NCI-H69 (cell line): ENCODE results near the gene FGD1.
"Not testable (repeated sequence)": the region's sequence is repeated elsewhere in the genome, so short reads cannot be mapped to it uniquely, and the experiment has no call there.

Experiments used
- DNase-seq: peaks from one replicate; lab custom pipeline; 2025; lab: John Stamatoyannopoulos, UW

The FGD1 gene

GRCh38 chrX:54495814-54496516 is at the start of gene FGD1:
Gene FGD1 (minus strand): TSS chrX:54496234. CDS start chrX:54495432, 802 bp downstream.
- peak; percentile 75 for DNase-seq

DNA sequence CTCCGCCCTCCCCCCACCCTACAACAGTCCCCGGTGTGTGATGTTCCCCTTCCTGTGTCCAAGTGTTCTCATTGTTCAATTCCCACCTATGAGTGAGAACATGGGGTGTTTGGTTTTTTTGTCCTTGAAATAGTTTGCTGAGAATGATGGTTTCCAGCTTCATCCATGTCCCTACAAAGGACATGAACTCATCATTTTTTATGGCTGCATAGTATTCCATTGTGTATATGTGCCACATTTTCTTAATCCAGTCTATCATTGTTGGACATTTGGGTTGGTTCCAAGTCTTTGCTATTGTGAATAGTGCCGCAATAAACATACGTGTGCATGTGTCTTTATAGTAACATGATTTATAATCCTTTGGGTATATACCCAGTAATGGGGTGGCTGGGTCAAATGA is 46.2 kb upstream of the FGD1 start:
- DNase-seq, result not testable (repeated sequence)

GRCh38 chrX:54540289-54540688 is 44.3 kb upstream of the FGD1 start:
- no peak for DNase-seq

- no peak for DNase-seq
Measured at GRCh38 chrX:54534271-54534670, 38.2 kb upstream of the FGD1 start.

- DNase-seq, result peak; percentile 43
Measured at GRCh38 chrX:54530357-54530900, 34.4 kb upstream of the FGD1 start.

DNA sequence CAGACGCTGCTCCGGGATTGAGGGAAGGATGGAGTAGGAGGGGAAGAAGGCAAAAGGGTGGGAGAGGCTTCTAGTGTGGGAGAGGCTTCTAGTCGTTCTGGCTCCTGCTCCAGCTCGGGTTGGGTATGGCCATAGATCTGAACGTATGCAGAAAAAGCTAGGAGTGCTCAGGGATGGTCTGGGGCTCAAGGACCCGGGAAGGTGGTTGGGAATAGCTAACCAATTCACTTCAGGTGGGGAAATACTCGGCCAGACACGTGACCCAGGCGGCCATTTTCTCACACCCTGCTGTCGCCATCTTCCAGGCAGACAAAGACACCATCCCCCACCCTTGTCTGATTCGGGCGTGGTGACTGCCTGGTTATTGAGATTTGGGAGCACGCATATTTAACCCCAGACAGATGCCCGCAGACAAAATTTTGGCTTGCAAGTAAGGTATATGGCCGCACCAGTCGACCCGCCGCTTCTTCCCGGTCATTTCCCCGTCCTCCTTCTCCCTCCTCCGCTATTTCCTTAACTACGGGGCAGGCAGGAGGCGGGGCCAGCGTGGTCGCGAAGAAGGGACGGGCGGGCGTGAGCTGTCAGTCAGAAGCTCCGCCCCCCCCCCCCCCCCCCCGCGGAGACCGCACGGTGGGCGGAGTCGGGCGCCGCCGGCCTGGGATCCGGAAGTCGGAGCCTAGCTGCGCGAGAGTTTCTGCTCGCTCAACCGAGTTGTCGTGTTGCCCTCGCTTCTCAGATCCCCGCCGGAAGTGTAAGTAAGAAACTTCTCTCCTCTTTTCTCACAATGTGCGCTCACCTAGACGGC is 33.7 kb upstream of the FGD1 start, which contains the start of gene GNL3L:
TSS of gene GNL3L (plus strand) at position 668 of the 805 bp plus-strand sequence. CDS start 2,348 bp downstream, outside the sequence.
- DNase-seq, result peak; percentile 93

GRCh38 chrX:54529151-54529550 is 33.1 kb upstream of the FGD1 start:
- peak; percentile 37 for DNase-seq

GRCh38 chrX:54509400-54509799 is 13.4 kb upstream of the FGD1 start:
- DNase-seq, result no peak

DNA sequence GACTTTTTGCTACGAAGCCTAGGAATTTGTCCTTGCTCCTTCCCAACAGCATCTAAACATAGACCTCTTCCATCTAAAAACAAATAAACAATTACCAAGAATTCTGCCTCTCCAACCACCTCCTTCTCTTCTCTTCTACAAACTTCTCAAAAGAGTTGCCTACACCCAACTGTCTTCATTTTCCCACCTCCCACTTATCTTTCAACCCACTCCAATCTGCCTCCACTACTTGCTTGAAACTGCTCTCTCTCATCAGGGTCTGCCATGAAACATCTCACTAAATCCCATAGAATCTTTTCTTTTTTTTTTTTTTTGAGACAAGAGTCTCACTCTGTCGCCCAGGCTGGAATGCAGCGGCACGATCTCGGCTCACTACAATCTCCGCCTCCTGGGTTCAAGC is 902 bp upstream of the FGD1 start:
- DNase-seq, result no peak

DNA sequence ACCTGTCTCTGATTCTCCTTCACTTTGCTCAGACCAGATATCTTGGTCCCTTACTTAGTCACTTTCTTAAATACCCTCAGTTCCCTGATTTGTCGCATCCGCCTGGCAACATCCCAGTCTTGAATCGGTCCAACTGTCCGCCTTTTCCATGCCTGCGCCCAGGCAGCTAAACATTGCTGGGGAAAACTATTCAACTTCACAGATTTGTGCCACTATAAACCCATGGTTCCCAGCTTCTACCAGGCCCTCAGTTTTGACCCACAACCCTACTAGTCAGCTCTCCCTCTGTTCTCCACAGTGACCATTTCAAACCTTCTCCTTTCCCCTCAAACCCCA is 451 bp upstream of the FGD1 start:
- no peak for DNase-seq

DNA sequence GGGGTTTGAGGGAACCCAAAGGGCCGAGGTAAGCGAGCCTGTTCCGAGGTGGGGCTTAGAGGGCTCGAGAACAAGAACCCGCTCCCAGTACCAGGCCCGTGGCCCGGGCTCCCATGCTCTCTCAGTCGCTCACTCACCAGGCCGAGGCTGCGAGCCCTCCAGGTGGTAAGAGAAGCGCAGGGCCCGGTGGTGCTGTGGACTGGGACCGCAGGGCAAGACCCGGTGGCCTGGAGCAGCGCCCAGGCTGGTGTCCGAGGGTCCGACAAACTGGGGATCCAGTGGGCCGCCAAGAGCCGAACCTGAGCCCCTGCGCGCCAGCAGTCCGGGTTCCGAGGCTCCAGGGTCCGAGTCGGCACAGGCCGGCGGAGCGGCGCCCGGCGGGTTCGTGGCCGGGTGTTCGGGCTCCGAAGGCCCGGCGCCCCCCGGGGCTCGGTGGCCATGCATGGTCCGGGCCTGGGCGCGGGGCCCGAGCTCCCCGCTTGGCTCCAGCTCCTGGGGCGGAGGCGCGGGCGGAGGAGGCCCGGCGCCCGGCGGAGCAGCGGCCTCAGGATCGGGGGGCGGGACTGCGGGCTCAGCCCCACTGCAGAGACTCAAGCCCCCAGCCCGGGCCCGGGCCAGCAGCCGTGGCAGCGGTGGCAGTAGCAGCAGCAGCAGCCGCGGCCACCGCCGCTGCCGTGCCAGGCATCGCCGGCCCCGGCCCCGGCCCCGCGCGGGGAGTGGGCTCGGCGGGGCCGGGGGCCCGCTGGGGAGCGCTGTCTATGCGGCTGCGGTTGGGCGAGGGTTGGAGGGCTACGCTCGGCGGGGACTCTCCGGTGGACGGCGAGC is 833 bp downstream of the FGD1 start:
- peak; percentile 49 for DNase-seq

DNA sequence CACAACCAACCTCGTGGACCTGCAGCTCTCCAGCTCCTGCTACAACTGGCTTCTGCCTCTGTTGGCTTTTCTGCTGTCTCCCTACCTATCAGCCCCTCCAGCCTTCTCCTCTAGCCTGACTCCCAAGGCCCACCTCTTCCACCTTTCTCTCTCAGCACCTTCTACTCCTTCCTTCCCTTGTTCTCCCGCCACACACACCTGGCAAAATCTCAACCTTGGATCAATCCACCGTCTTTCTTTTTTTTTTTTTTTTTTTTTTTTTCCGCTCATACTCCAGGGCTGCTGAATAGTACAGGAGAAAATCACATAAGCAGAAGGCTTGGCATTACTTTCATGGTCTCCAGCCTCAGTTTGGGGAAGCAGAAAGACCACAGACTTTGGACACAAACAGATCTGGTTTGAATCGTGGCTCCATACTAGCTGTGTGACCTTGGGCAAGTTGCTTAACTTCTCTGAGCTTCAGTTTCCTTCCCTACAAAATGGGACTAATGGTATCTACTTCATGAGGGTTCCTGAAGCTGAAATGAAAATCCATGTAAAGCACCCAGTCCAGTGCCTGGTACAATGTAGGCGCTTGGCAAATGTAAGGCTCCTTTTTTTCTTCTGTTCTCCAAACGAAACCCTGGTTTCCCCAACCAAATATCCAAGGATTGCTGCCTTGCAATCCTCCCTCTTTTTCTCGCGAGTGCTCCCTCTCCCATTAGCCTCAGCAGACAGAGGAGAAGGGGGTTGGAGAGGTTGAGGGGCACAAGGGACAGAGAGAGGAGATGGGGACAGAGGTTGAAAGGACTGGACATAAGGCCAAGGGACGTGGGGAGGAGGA is 1.7 kb downstream of the FGD1 start:
- no peak for DNase-seq

- no peak for DNase-seq
Measured at GRCh38 chrX:54492340-54492739, 3.7 kb downstream of the FGD1 start.

DNA sequence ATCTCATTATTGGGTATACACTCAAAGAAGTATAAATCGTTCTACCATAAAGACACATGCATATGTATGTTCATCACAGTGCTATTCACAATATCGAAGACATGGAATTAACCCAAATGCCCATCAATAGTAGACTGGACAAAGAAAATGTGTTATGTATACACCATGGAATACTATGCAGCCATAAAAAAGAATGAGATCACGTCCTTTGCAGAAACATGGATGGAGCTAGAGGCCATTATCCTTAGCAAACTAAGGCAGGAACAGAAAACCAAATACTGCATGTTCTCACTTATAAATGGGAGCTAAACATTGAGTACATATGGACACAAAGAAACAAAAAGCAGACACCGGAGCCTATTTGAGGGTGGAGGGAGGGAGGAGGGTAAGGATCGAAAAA is 6.2 kb downstream of the FGD1 start:
- not testable (repeated sequence) for DNase-seq

- DNase-seq, result peak; percentile 60
Measured at GRCh38 chrX:54484666-54485065, 11.4 kb downstream of the FGD1 start.

DNA sequence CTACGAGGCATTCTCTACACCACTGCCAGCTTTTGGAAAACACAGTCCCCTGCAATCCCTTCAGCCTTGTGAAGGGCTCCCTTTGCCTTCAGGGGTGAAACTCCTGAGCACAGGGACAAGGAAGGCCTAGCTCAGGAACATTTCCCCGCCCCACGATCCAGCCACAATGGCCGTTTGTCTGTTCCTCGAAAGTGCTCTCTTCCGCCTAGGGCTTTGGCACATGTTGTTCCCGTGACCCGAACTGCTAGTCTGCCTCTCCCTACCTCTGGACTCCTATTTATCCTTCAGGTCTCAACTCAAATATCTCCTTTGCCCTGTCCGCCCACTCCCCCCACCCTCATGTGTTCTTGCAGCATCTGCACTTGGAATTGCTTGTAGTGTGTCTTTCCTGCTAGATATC is 12.1 kb downstream of the FGD1 start:
- DNase-seq, result no peak

DNA sequence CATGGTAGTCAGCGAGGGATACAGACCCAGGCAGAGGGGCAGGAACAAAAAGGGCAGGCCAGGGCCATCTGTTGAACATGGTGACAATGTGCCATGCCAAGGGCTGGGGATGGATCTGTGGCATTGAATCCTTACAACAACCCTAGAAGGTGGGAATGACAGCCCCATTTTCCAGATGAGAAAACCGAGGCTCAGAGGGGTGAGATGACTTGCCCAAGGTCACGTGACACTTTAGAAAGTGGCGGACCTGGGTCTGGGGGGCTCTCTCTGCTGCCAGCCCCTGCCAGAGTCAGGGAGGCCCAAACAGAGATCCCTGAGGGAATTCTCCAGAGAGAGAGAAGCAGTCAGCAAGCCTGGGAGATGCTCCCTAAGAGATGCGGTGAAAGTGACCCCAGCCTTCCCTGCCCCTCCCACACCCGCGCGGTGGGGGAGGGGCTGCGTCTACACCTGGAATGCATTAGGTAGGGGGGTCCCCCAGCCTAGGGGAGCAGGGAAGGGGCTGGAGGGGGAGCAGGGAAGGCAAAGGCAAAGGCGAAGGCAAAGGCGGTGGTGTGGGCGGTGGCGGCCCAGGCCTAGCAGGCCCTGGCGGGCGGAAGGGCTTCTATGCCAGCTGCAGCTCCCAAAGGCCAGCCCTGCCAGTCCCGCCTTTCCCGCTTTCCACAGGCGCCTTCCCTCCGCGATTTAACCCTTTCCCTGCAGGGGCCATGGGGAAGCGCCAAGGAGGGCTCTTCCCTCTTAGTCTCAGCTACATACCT is 13.0 kb downstream of the FGD1 start:
- peak; percentile 6 for DNase-seq

- DNase-seq, result peak; percentile 86
Measured at GRCh38 chrX:54479136-54480111, 16.6 kb downstream of the FGD1 start.
